Neural cell (in vitro differentiated cells): Measurements from ENCODE around the gene PARP3. TPM values are rescaled to one million over a fixed set of nuclear protein-coding genes. Genes with fewer than 3 reads are reported as not detected.

ENCODE experiments used
- H2AFZ ChIP-seq: fragments of 200-600, 300-800 bp; sonication (generic), shearing (Covaris generic); 2 replicates; pipeline ENCODE4 v1.6.0; 2014; ENCODE audit warnings: low read depth, mild to moderate bottlenecking, antibody characterized with exemption, low read length, moderate library complexity
- H3F3A ChIP-seq: fragments of 200-600 bp; shearing (Covaris generic); 2 replicates; pipeline ENCODE4 v1.6.1; 2016; ENCODE audit warnings: mild to moderate bottlenecking, moderate library complexity, mixed read lengths, antibody characterized with exemption, low read length; ENCODE audit not compliant: insufficient read depth, poor library complexity, severe bottlenecking
- H3K27ac ChIP-seq: fragments of 200-600, 300-800 bp; sonication (generic), shearing (Covaris generic); 2 replicates; pipeline ENCODE4 v1.5.1; 2014; ENCODE audit warnings: mild to moderate bottlenecking, low read length, moderate library complexity
- H3K27me3 ChIP-seq: fragments of 300-800, 200-600 bp; sonication (generic), shearing (Covaris generic); 2 replicates; pipeline ENCODE4 v1.6.0; 2014; ENCODE audit warnings: mild to moderate bottlenecking, low read depth, low read length, moderate library complexity; ENCODE audit not compliant: insufficient read depth
- H3K36me3 ChIP-seq: fragments of 300-800, 200-600 bp; sonication (generic), shearing (Covaris generic); 2 replicates; pipeline ENCODE4 v1.5.1; 2014; ENCODE audit warnings: mild to moderate bottlenecking, antibody characterized with exemption, low read length, moderate library complexity; ENCODE audit not compliant: insufficient read depth
- H3K4me2 ChIP-seq: fragments of 300-800, 200-600 bp; sonication (generic), shearing (Covaris generic); 2 replicates; pipeline ENCODE4 v1.6.0; 2014; ENCODE audit warnings: mild to moderate bottlenecking, low read length
- H3K4me3 ChIP-seq: fragments of 300-800, 200-600 bp; sonication (generic), shearing (Covaris generic); 2 replicates; pipeline ENCODE4 v1.5.1; 2014; ENCODE audit warnings: mild to moderate bottlenecking, low read length, moderate library complexity
- H3K79me2 ChIP-seq: fragments of 200-600 bp; shearing (Covaris generic); replicated peaks from 2 replicates; pipeline ENCODE4 v1.6.0; 2014; ENCODE audit warnings: mild to moderate bottlenecking, low read length, moderate library complexity; ENCODE audit not compliant: insufficient read depth
- H3K9ac ChIP-seq: fragments of 300-800, 200-600 bp; sonication (generic), shearing (Covaris generic); 2 replicates; pipeline ENCODE4 v1.6.1; 2016; ENCODE audit warnings: mild to moderate bottlenecking, low read length, mixed read lengths
- H3K9me2 ChIP-seq: fragments of 200-600 bp; shearing (Covaris generic); 2 replicates; pipeline ENCODE4 v1.6.1; 2016; ENCODE audit warnings: mild to moderate bottlenecking, low read length, mixed read lengths; ENCODE audit not compliant: insufficient read depth
- H3K9me3 ChIP-seq: fragments of 200-600, 300-800 bp; sonication (generic), shearing (Covaris generic); 2 replicates; pipeline ENCODE4 v1.6.1; 2016; ENCODE audit warnings: mild to moderate bottlenecking, mixed run types, low read length, moderate library complexity, mixed read lengths
- H4K20me1 ChIP-seq: fragments of 200-600 bp; shearing (Covaris generic); 2 replicates; pipeline ENCODE4 v1.6.1; 2016; ENCODE audit warnings: mild to moderate bottlenecking, mixed run types; ENCODE audit not compliant: insufficient read depth
- EP300 ChIP-seq: fragments of 450-650 bp; conservative IDR thresholded peaks from 2 replicates; pipeline ENCODE4 v1.6.1; 2014; ENCODE audit warnings: antibody characterized with exemption, mild to moderate bottlenecking, moderate library complexity; ENCODE audit not compliant: poor library complexity, severe bottlenecking
- EZH2 ChIP-seq: fragments of 200-600, 300-800 bp; shearing (Covaris generic), sonication (generic); IDR thresholded peaks from 2 replicates; pipeline ENCODE4 v1.6.1; 2014; ENCODE audit warnings: antibody characterized with exemption, low read length, borderline replicate concordance, mild to moderate bottlenecking; ENCODE audit not compliant: insufficient read depth, poor library complexity, severe bottlenecking
- MXI1 ChIP-seq: fragments of 450-650 bp; conservative IDR thresholded peaks from 2 replicates; pipeline ENCODE4 v1.6.1; 2014; ENCODE audit warnings: antibody characterized with exemption, mild to moderate bottlenecking; ENCODE audit not compliant: poor library complexity, severe bottlenecking
- POLR2AphosphoS5 ChIP-seq: IDR thresholded peaks from 2 replicates; pipeline ENCODE4 v1.6.1; 2012
- RAD21 ChIP-seq: fragments of 450-650 bp; conservative IDR thresholded peaks from 2 replicates; pipeline ENCODE4 v1.6.1; 2014; ENCODE audit warnings: antibody characterized with exemption, mild to moderate bottlenecking, moderate library complexity
- REST ChIP-seq: IDR thresholded peaks from 2 replicates; pipeline ENCODE4 v1.6.1; 2012; ENCODE audit warnings: borderline replicate concordance
- SMC3 ChIP-seq: fragments of 450-650 bp; conservative IDR thresholded peaks from 2 replicates; pipeline ENCODE4 v1.6.1; 2014; ENCODE audit warnings: antibody characterized with exemption, mild to moderate bottlenecking, moderate library complexity; ENCODE audit not compliant: poor library complexity
- TAF1 ChIP-seq: IDR thresholded peaks from 2 replicates; pipeline ENCODE4 v1.6.1; 2012; ENCODE audit warnings: low read depth
- polyA plus RNA-seq: library from polyadenylated mRNA; depleted of rRNA; stranded (reverse); fragments of >200 nt; gene quantifications from 2 replicates; pipeline ENCODE4 v1.2.3, GENCODE V29; 2014
- TF ChIP-seq, protein P1 (sequence below): fragments of 450-650 bp; IDR thresholded peaks from 2 replicates; pipeline ENCODE4 v1.5.1; 2014; ENCODE audit warnings: antibody characterized with exemption, mild to moderate bottlenecking, moderate library complexity; ENCODE audit not compliant: poor library complexity, severe bottlenecking

Gene PARP3
- polyA plus RNA-seq, 1 donor from 2014 or later = 5.3 TPM

DNA sequence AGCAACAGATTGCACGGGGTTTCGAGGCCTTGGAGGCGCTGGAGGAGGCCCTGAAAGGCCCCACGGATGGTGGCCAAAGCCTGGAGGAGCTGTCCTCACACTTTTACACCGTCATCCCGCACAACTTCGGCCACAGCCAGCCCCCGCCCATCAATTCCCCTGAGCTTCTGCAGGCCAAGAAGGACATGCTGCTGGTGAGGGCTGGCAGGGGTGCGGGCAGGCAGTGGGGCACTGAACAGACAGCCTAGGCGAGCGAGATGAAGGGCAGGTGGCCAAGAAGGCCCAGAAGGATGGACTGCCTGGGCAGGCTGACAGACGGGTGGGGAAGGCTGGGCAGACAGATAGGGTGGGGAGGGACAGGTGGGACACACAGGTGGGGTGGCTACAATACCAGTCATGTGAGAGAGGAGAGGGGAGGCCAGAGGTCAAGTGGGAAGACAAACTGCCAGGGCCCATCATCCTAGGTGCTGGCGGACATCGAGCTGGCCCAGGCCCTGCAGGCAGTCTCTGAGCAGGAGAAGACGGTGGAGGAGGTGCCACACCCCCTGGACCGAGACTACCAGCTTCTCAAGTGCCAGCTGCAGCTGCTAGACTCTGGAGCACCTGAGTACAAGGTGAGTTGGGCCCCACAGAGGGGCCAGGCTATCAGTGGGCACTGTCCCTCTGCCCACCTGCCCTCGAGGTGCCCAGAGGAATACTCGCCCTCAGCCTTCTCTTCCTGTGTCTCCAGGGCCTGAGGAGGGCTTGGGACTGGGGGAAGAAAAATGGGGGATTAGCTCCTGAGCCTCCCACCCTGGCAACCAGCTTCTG is 3.1 kb downstream of the PARP3 start:
- H2AFZ ChIP-seq = no peak overlapping the region
- no peaks in the 10 kb centered on the region for H3F3A ChIP-seq
- TF ChIP-seq RAD21 (no peak), REST (no peak), EZH2 (no peak), SMC3 (no peak), EP300 (no peak), TAF1 (no peak), POLR2AphosphoS5 (no peak), MXI1 (no peak)
- TF ChIP-seq, protein P1, sequence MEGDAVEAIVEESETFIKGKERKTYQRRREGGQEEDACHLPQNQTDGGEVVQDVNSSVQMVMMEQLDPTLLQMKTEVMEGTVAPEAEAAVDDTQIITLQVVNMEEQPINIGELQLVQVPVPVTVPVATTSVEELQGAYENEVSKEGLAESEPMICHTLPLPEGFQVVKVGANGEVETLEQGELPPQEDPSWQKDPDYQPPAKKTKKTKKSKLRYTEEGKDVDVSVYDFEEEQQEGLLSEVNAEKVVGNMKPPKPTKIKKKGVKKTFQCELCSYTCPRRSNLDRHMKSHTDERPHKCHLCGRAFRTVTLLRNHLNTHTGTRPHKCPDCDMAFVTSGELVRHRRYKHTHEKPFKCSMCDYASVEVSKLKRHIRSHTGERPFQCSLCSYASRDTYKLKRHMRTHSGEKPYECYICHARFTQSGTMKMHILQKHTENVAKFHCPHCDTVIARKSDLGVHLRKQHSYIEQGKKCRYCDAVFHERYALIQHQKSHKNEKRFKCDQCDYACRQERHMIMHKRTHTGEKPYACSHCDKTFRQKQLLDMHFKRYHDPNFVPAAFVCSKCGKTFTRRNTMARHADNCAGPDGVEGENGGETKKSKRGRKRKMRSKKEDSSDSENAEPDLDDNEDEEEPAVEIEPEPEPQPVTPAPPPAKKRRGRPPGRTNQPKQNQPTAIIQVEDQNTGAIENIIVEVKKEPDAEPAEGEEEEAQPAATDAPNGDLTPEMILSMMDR = no peak
- no peaks in the 10 kb centered on the region for H3K79me2 ChIP-seq
- H3K4me2 ChIP-seq = no peak overlapping the region
- H3K27me3 ChIP-seq = no peaks in the 10 kb centered on the region
- no peak overlapping the region for H3K4me3 ChIP-seq
- no peak overlapping the region for H3K9ac ChIP-seq
- no peak overlapping the region for H3K27ac ChIP-seq
- H3K9me3 ChIP-seq = no peaks in the 10 kb centered on the region
- no peaks in the 10 kb centered on the region for H3K36me3 ChIP-seq
- no peaks in the 10 kb centered on the region for H3K9me2 ChIP-seq
- H4K20me1 ChIP-seq = no peaks in the 10 kb centered on the region

GRCh38 chr3:51945926-51946705 is 4.0 kb downstream of the PARP3 start:
- H3K36me3 ChIP-seq = no peaks in the 10 kb centered on the region
- no peak overlapping the region for H3K27ac ChIP-seq
- H3K9me3 ChIP-seq = no peaks in the 10 kb centered on the region
- no peaks in the 10 kb centered on the region for H3K79me2 ChIP-seq
- H2AFZ ChIP-seq = no peak overlapping the region
- no peak overlapping the region for H3K9ac ChIP-seq
- H3K4me2 ChIP-seq = no peak overlapping the region
- no peaks in the 10 kb centered on the region for H3K27me3 ChIP-seq
- H3F3A ChIP-seq = no peaks in the 10 kb centered on the region
- TF ChIP-seq MXI1 (no peak), REST (no peak), TAF1 (no peak), RAD21 (no peak), POLR2AphosphoS5 (no peak), EZH2 (no peak), EP300 (no peak), SMC3 (no peak)
- TF ChIP-seq, protein P1 = no peak
- H3K9me2 ChIP-seq = no peaks in the 10 kb centered on the region
- no peak overlapping the region for H3K4me3 ChIP-seq
- no peaks in the 10 kb centered on the region for H4K20me1 ChIP-seq
